Kidney (tissue), 14 donors: ENCODE data around the gene TIAM2. TPM values are rescaled to one million over a fixed set of nuclear protein-coding genes. Genes with fewer than 3 reads are reported as not detected.

Source experiments
- DNase-seq, 5 donors: peaks; one replicate each; pipeline ENCODE4 v3.0.0-alpha.2; 2013 to 2020
- FAIRE-seq: peaks from 2 replicates; lab custom pipeline; 2012; peaks lifted over from hg19 to GRCh38; lab: Jason Lieb, UNC
- H3K27ac ChIP-seq, 2 donors: one replicate each; pipeline ENCODE4 v1.7.0; 2013; ENCODE audit warnings: low read depth in 2 of 2, low read length in 2 of 2, inconsistent platforms in 1 of 2
- H3K27me3 ChIP-seq: one replicate; pipeline ENCODE4 v1.7.1; 2013; ENCODE audit warnings: low read length, inconsistent platforms; ENCODE audit not compliant: control insufficient read depth, insufficient read depth
- H3K36me3 ChIP-seq, 3 donors: one replicate each; pipeline versions ENCODE4 v1.7.0 to v1.7.1; 2013; ENCODE audit warnings: low read length in 3 of 3, control low read depth in 1 of 3, inconsistent platforms in 1 of 3; ENCODE audit not compliant: insufficient read depth in 3 of 3, control insufficient read depth in 2 of 3
- H3K4me1 ChIP-seq, 3 donors: one replicate each; pipeline versions ENCODE4 v1.7.0 to v1.7.1; 2013; ENCODE audit warnings: low read length in 3 of 3, inconsistent platforms in 1 of 3, low read depth in 1 of 3; ENCODE audit not compliant: control insufficient read depth in 2 of 3, insufficient read depth in 2 of 3
- H3K4me3 ChIP-seq, 3 donors: one replicate each; pipeline versions ENCODE4 v1.7.0 to v1.8.1; 2013; ENCODE audit warnings: low read length in 3 of 3, control low read depth in 1 of 3, inconsistent platforms in 1 of 3
- H3K9ac ChIP-seq, 3 donors: one replicate each; pipeline versions ENCODE4 v1.7.0 to v1.7.1; 2013; ENCODE audit warnings: low read length in 3 of 3, control low read depth in 1 of 3, inconsistent platforms in 1 of 3
- H3K9me3 ChIP-seq, 3 donors: one replicate each; pipeline versions ENCODE4 v1.7.0 to v1.7.1; 2013; ENCODE audit warnings: low read length in 3 of 3, control low read depth in 1 of 3, inconsistent platforms in 1 of 3; ENCODE audit not compliant: control insufficient read depth in 2 of 3, insufficient read depth in 1 of 3
- intact Hi-C: fragments of 100-400 bp; cut with DNase I; formaldehyde crosslinking; loops from one replicate; pipeline ENCODE4 v1.11.1; 2022
- polyA plus RNA-seq: library from polyadenylated mRNA; stranded (reverse); fragments of 350-450 nt; fragmentation: Illumina TruSeq; extraction: RNeasy Lipid Tissue Mini Kit (QIAGEN cat#74804); gene quantifications from one replicate; pipeline ENCODE4 v1.2.3, GENCODE V29; 2014; ENCODE audit warnings: low read depth, low replicate concordance; ENCODE audit not compliant: insufficient read depth
- total RNA-seq: library from RNA; stranded (reverse); fragmentation: NEBNext Ultra II Directional; extraction: Animal tissue kit (Norgen Biotek cat#: 25700); gene quantifications from one replicate; pipeline ENCODE4 v1.2.1, GENCODE V29; 2021
- TF ChIP-seq, protein P1 (sequence below): IDR thresholded peaks from 3 replicates; pipeline ENCODE4 v1.5.1; 2012; ENCODE audit warnings: mild to moderate bottlenecking, moderate library complexity, borderline replicate concordance; ENCODE audit not compliant: insufficient read depth; ENCODE audit errors: extremely low read depth
- donor health status: control.
- donor health status: control.
- donor health status: control.
- donor health status: control.
- donor health status: control.
- donor health status: DM: yes; HTN: yes; CAD: no.
- donor health status: Normal renal cell carcinoma (clear cell type).

Gene TIAM2
- total and polyA plus RNA-seq, 2 donors from 2014 or later, result 6.8 to 7.6 TPM

- Histone ChIP-seq H3K4me1 (no peaks in the 10 kb centered on the region), H3K27ac (no peak overlapping the region), H3K36me3 (no peaks in the 10 kb centered on the region), H3K4me3 (no peak overlapping the region), H3K9me3 (no peaks in the 10 kb centered on the region), H3K9ac (no peak overlapping the region), H3K27me3 (no peaks in the 10 kb centered on the region)
- DNase-seq (no peak), FAIRE-seq (no peak)
- intact Hi-C loops, result no loop called here
- TF ChIP-seq, protein P1, sequence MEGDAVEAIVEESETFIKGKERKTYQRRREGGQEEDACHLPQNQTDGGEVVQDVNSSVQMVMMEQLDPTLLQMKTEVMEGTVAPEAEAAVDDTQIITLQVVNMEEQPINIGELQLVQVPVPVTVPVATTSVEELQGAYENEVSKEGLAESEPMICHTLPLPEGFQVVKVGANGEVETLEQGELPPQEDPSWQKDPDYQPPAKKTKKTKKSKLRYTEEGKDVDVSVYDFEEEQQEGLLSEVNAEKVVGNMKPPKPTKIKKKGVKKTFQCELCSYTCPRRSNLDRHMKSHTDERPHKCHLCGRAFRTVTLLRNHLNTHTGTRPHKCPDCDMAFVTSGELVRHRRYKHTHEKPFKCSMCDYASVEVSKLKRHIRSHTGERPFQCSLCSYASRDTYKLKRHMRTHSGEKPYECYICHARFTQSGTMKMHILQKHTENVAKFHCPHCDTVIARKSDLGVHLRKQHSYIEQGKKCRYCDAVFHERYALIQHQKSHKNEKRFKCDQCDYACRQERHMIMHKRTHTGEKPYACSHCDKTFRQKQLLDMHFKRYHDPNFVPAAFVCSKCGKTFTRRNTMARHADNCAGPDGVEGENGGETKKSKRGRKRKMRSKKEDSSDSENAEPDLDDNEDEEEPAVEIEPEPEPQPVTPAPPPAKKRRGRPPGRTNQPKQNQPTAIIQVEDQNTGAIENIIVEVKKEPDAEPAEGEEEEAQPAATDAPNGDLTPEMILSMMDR, result no peak
Measured at GRCh38 chr6:155084431-155085123, 89.5 kb downstream of the TIAM2 start.

DNA sequence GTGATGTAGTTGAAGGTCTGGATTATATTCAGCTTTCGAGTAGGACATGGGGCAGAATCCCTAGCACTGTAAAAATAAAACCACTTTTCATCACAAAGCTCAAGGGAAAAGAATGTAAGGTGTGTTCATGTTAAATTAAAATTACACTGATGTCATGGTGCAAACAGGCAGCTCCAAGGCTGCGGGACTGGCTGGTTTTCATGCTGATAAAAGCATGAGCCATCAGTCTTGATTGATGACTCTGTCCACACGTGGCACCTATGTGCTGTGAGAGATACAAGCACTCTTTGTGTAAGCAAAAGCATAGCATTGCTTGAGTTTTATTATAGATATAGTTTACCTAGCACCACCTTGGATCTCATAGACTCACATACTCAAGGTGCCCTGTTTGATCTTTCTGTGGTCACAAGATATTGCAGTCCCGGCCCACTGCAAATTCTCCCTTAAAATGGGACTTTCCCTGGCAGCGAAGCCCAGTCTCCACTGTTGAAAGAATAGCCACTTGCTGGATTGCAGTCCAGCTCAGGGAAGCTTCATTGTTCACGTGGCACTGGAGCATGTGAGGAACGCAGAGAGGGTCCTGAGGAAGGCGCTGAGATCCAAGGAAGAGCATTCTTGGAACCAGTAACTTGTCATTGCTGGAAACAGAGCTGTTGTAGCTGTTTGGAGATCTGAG is 90.6 kb downstream of the TIAM2 start:
- H3K4me1 ChIP-seq, result no peaks in the 10 kb centered on the region
- H3K9me3 ChIP-seq, result no peaks in the 10 kb centered on the region
- H3K36me3 ChIP-seq, result no peaks in the 10 kb centered on the region
- FAIRE-seq (no peak), DNase-seq (peak in 1 of 5 donors; percentile 22)
- no peaks in the 10 kb centered on the region for H3K27me3 ChIP-seq
- H3K27ac ChIP-seq, result no peak overlapping the region
- intact Hi-C loops, result no loop called here
- TF ChIP-seq, protein P1, result no peak
- no peak overlapping the region for H3K4me3 ChIP-seq
- H3K9ac ChIP-seq, result no peak overlapping the region

GRCh38 chr6:155088856-155089255 is 93.7 kb downstream of the TIAM2 start:
- Histone ChIP-seq H3K9me3 (no peaks in the 10 kb centered on the region), H3K4me3 (no peak overlapping the region), H3K36me3 (no peaks in the 10 kb centered on the region), H3K9ac (no peak overlapping the region), H3K27me3 (no peaks in the 10 kb centered on the region), H3K4me1 (no peaks in the 10 kb centered on the region), H3K27ac (no peak overlapping the region)
- FAIRE-seq (no peak), DNase-seq (no peak)
- intact Hi-C loops, result no loop called here
- TF ChIP-seq, protein P1, result no peak
